ENCODE measurements around the gene IRF8.

IRF8 gene

GRCh38 chr16:85943711-85944110 lies 44.7 kb downstream of the IRF8 start:
- H3K18ac ChIP-seq (ENCODE audit: low read depth in 1 of 2, low read length in 2 of 2), result no peak overlapping the region
- no peak overlapping the region for H3K4me2 ChIP-seq (ENCODE audit: low read length, poor library complexity, severe bottlenecking)
- no peak overlapping the region for H2BK120ac ChIP-seq (ENCODE audit: low read depth, low read length)
- no peak overlapping the region for H3K23ac ChIP-seq (ENCODE audit: low read length in 2 of 2)
- H3K9ac ChIP-seq (ENCODE audit: low read length), result no peak overlapping the region
- H2AK5ac ChIP-seq (ENCODE audit: low read length, severe bottlenecking), result no peak overlapping the region
- WGBS, result 92% methylated on average over 2 of the region's 2 CpGs
- H2AFZ ChIP-seq (ENCODE audit: low read depth, low read length), result no peak overlapping the region
- no peak overlapping the region for H2BK5ac ChIP-seq (ENCODE audit: low read depth, low read length, poor library complexity, severe bottlenecking)
- H3K4ac ChIP-seq (ENCODE audit: low read depth in 1 of 2, low read length in 2 of 2), result no peak overlapping the region
- H4K8ac ChIP-seq (ENCODE audit: low read length), result no peak overlapping the region
- DNase-seq, result no peak
- H4K91ac ChIP-seq (ENCODE audit: low read length), result no peak overlapping the region
- no peaks in the 10 kb centered on the region for H3K79me1 ChIP-seq (replicated peaks; ENCODE audit: low read length, poor library complexity, severe bottlenecking)
- H3K36me3 ChIP-seq (ENCODE audit: control insufficient read depth in 1 of 2, insufficient read depth in 2 of 2, low read depth in 1 of 2, low read length in 2 of 2), result no peaks in the 10 kb centered on the region
- no peaks in the 10 kb centered on the region for H3K9me3 ChIP-seq (ENCODE audit: control insufficient read depth, low read length)
- H2BK15ac ChIP-seq (ENCODE audit: low read depth, poor library complexity, severe bottlenecking), result no peak overlapping the region
- no peaks in the 10 kb centered on the region for H3K4me1 ChIP-seq (ENCODE audit: control insufficient read depth, insufficient read depth, low read depth, low read length)
- no peak overlapping the region for H3K27ac ChIP-seq (ENCODE audit: low read length, poor library complexity, severe bottlenecking)
- H2BK12ac ChIP-seq (ENCODE audit: low read length in 2 of 2), result no peak overlapping the region
- H3K14ac ChIP-seq (ENCODE audit: low read length in 2 of 2), result no peak overlapping the region
- no peak overlapping the region for H3K4me3 ChIP-seq (ENCODE audit: insufficient read depth in 1 of 2, low read depth in 1 of 2, low read length in 2 of 2)
- peaks cover 0 to 60% of the 10 kb centered on the region in 2 experiments for H3K27me3 ChIP-seq (ENCODE audit: control insufficient read depth in 1 of 2, insufficient read depth in 1 of 2, low read length in 2 of 2)

- H3K27ac ChIP-seq (ENCODE audit: low read length, poor library complexity, severe bottlenecking), result no peak overlapping the region
- WGBS, result 76% methylated on average over 6 of the region's 7 CpGs
- no peaks in the 10 kb centered on the region for H3K9me3 ChIP-seq (ENCODE audit: control insufficient read depth, low read length)
- no peak overlapping the region for H3K23ac ChIP-seq (ENCODE audit: low read length in 2 of 2)
- no peak overlapping the region for H4K8ac ChIP-seq (ENCODE audit: low read length)
- H2BK15ac ChIP-seq (ENCODE audit: low read depth, poor library complexity, severe bottlenecking), result no peak overlapping the region
- H3K27me3 ChIP-seq (ENCODE audit: control insufficient read depth in 1 of 2, insufficient read depth in 1 of 2, low read length in 2 of 2), result peaks cover 0 to 51% of the 10 kb centered on the region in 2 experiments
- H3K4ac ChIP-seq (ENCODE audit: low read depth in 1 of 2, low read length in 2 of 2), result no peak overlapping the region
- no peak overlapping the region for H3K18ac ChIP-seq (ENCODE audit: low read depth in 1 of 2, low read length in 2 of 2)
- no peak overlapping the region for H2BK120ac ChIP-seq (ENCODE audit: low read depth, low read length)
- H3K4me2 ChIP-seq (ENCODE audit: low read length, poor library complexity, severe bottlenecking), result no peak overlapping the region
- no peaks in the 10 kb centered on the region for H3K4me1 ChIP-seq (ENCODE audit: control insufficient read depth, insufficient read depth, low read depth, low read length)
- H2BK5ac ChIP-seq (ENCODE audit: low read depth, low read length, poor library complexity, severe bottlenecking), result no peak overlapping the region
- H2BK12ac ChIP-seq (ENCODE audit: low read length in 2 of 2), result no peak overlapping the region
- no peaks in the 10 kb centered on the region for H3K79me1 ChIP-seq (replicated peaks; ENCODE audit: low read length, poor library complexity, severe bottlenecking)
- H3K14ac ChIP-seq (ENCODE audit: low read length in 2 of 2), result no peak overlapping the region
- H3K4me3 ChIP-seq (ENCODE audit: insufficient read depth in 1 of 2, low read depth in 1 of 2, low read length in 2 of 2), result no peak overlapping the region
- no peak overlapping the region for H2AK5ac ChIP-seq (ENCODE audit: low read length, severe bottlenecking)
- H3K36me3 ChIP-seq (ENCODE audit: control insufficient read depth in 1 of 2, insufficient read depth in 2 of 2, low read depth in 1 of 2, low read length in 2 of 2), result no peaks in the 10 kb centered on the region
- no peak overlapping the region for H2AFZ ChIP-seq (ENCODE audit: low read depth, low read length)
- H3K9ac ChIP-seq (ENCODE audit: low read length), result no peak overlapping the region
- no peak for DNase-seq
- no peak overlapping the region for H4K91ac ChIP-seq (ENCODE audit: low read length)
These were observed 45.8 kb downstream of the IRF8 start for GRCh38 chr16:85944572-85945423.

GRCh38 chr16:85945424-85945751 lies 46.4 kb downstream of the IRF8 start:
- DNase-seq, result no peak
- Histone ChIP-seq H3K18ac (ENCODE audit: low read depth in 1 of 2, low read length in 2 of 2) (no peak overlapping the region), H3K23ac (ENCODE audit: low read length in 2 of 2) (no peak overlapping the region), H2AFZ (ENCODE audit: low read depth, low read length) (no peak overlapping the region), H2BK12ac (ENCODE audit: low read length in 2 of 2) (no peak overlapping the region), H2BK15ac (ENCODE audit: low read depth, poor library complexity, severe bottlenecking) (no peak overlapping the region), H3K9ac (ENCODE audit: low read length) (no peak overlapping the region), H4K8ac (ENCODE audit: low read length) (no peak overlapping the region), H3K4me2 (ENCODE audit: low read length, poor library complexity, severe bottlenecking) (no peak overlapping the region), H3K14ac (ENCODE audit: low read length in 2 of 2) (no peak overlapping the region), H3K4ac (ENCODE audit: low read depth in 1 of 2, low read length in 2 of 2) (no peak overlapping the region), H3K9me3 (ENCODE audit: control insufficient read depth, low read length) (no peaks in the 10 kb centered on the region), H2BK5ac (ENCODE audit: low read depth, low read length, poor library complexity, severe bottlenecking) (no peak overlapping the region), H3K27ac (ENCODE audit: low read length, poor library complexity, severe bottlenecking) (no peak overlapping the region), H3K27me3 (ENCODE audit: control insufficient read depth in 1 of 2, insufficient read depth in 1 of 2, low read length in 2 of 2) (peaks cover 0 to 55% of the 10 kb centered on the region in 2 experiments), H3K4me1 (ENCODE audit: control insufficient read depth, insufficient read depth, low read depth, low read length) (no peaks in the 10 kb centered on the region), H4K91ac (ENCODE audit: low read length) (no peak overlapping the region), H3K4me3 (ENCODE audit: insufficient read depth in 1 of 2, low read depth in 1 of 2, low read length in 2 of 2) (no peak overlapping the region), H2AK5ac (ENCODE audit: low read length, severe bottlenecking) (no peak overlapping the region), H3K36me3 (ENCODE audit: control insufficient read depth in 1 of 2, insufficient read depth in 2 of 2, low read depth in 1 of 2, low read length in 2 of 2) (no peaks in the 10 kb centered on the region), H3K79me1 (replicated peaks; ENCODE audit: low read length, poor library complexity, severe bottlenecking) (no peaks in the 10 kb centered on the region), H2BK120ac (ENCODE audit: low read depth, low read length) (no peak overlapping the region)
- WGBS, result 93% methylated on average over 11 of the region's 11 CpGs

GRCh38 chr16:85946541-85947124 lies 47.7 kb downstream of the IRF8 start:
- H3K27ac ChIP-seq (ENCODE audit: low read length, poor library complexity, severe bottlenecking), result no peak overlapping the region
- no peaks in the 10 kb centered on the region for H3K79me1 ChIP-seq (replicated peaks; ENCODE audit: low read length, poor library complexity, severe bottlenecking)
- DNase-seq, result no peak
- H3K9me3 ChIP-seq (ENCODE audit: control insufficient read depth, low read length), result no peaks in the 10 kb centered on the region
- H2BK5ac ChIP-seq (ENCODE audit: low read depth, low read length, poor library complexity, severe bottlenecking), result no peak overlapping the region
- H3K23ac ChIP-seq (ENCODE audit: low read length in 2 of 2), result peak overlapping the region in 1 of 2 experiments; percentile 43
- H3K36me3 ChIP-seq (ENCODE audit: control insufficient read depth in 1 of 2, insufficient read depth in 2 of 2, low read depth in 1 of 2, low read length in 2 of 2), result no peaks in the 10 kb centered on the region
- no peak overlapping the region for H2BK12ac ChIP-seq (ENCODE audit: low read length in 2 of 2)
- H3K14ac ChIP-seq (ENCODE audit: low read length in 2 of 2), result no peak overlapping the region
- no peak overlapping the region for H3K4ac ChIP-seq (ENCODE audit: low read depth in 1 of 2, low read length in 2 of 2)
- no peaks in the 10 kb centered on the region for H3K4me1 ChIP-seq (ENCODE audit: control insufficient read depth, insufficient read depth, low read depth, low read length)
- WGBS, result 77% methylated on average over 13 of the region's 13 CpGs
- H3K27me3 ChIP-seq (ENCODE audit: control insufficient read depth in 1 of 2, insufficient read depth in 1 of 2, low read length in 2 of 2), result peaks cover 0 to 67% of the 10 kb centered on the region in 2 experiments
- H4K91ac ChIP-seq (ENCODE audit: low read length), result no peak overlapping the region
- no peak overlapping the region for H3K18ac ChIP-seq (ENCODE audit: low read depth in 1 of 2, low read length in 2 of 2)
- no peak overlapping the region for H3K4me3 ChIP-seq (ENCODE audit: insufficient read depth in 1 of 2, low read depth in 1 of 2, low read length in 2 of 2)
- H2BK15ac ChIP-seq (ENCODE audit: low read depth, poor library complexity, severe bottlenecking), result no peak overlapping the region
- H2AK5ac ChIP-seq (ENCODE audit: low read length, severe bottlenecking), result no peak overlapping the region
- H3K9ac ChIP-seq (ENCODE audit: low read length), result no peak overlapping the region
- H4K8ac ChIP-seq (ENCODE audit: low read length), result no peak overlapping the region
- H2BK120ac ChIP-seq (ENCODE audit: low read depth, low read length), result no peak overlapping the region
- H2AFZ ChIP-seq (ENCODE audit: low read depth, low read length), result no peak overlapping the region
- H3K4me2 ChIP-seq (ENCODE audit: low read length, poor library complexity, severe bottlenecking), result no peak overlapping the region
